H1 (cell line): ENCODE data around the gene ASB17. TPM values are rescaled to one million over a fixed set of nuclear protein-coding genes. Genes with fewer than 3 reads are reported as not detected.

Source experiments
- CTCF ChIA-PET: fragments of 300-600 bp; sonication (Branson Sonifier 250); formaldehyde crosslinking; loops from one replicate; lab custom pipeline; 2021; ENCODE audit not compliant: partially characterized antibody; lab: Charles Lee
- POLR2A ChIA-PET: fragments of 300-600 bp; sonication (Branson Sonifier 250); formaldehyde crosslinking; loops from one replicate; lab custom pipeline; 2021; ENCODE audit warnings: inconsistent platforms; ENCODE audit not compliant: partially characterized antibody; lab: Charles Lee
- DNase-seq, 2 experiments: peaks; one replicate each; pipeline versions ENCODE4 v3.0.0 to v3.0.0-alpha.2; 2010 to 2022; ENCODE audit warnings: low spot score in 2 of 2, low read depth in 1 of 2, mixed read lengths in 1 of 2
- FAIRE-seq: peaks from 2 replicates; lab custom pipeline; 2011; peaks lifted over from hg19 to GRCh38; lab: Jason Lieb, UNC
- H2AFZ ChIP-seq: 2 replicates; pipeline ENCODE4 v1.8.1; 2012; ENCODE audit warnings: low read length, inconsistent platforms
- H2AK5ac ChIP-seq: 2 replicates; pipeline ENCODE4 v1.6.1; 2013; ENCODE audit warnings: low read depth, low read length
- H2BK120ac ChIP-seq: replicated peaks from 2 replicates; pipeline ENCODE3; 2013; ENCODE audit warnings: low read depth, low read length, inconsistent platforms
- H2BK12ac ChIP-seq: 2 replicates; pipeline ENCODE4 v1.6.1; 2013; ENCODE audit warnings: low read depth, low read length
- H2BK15ac ChIP-seq: 2 replicates; pipeline ENCODE4 v1.6.1; 2013; ENCODE audit warnings: low read length
- H2BK20ac ChIP-seq: 2 replicates; pipeline ENCODE4 v1.6.1; 2013; ENCODE audit warnings: low read length
- H2BK5ac ChIP-seq: 2 replicates; pipeline ENCODE4 v1.6.1; 2013; ENCODE audit warnings: low read depth, low read length
- H3K14ac ChIP-seq: 2 replicates; pipeline ENCODE4 v1.6.1; 2013; ENCODE audit warnings: inconsistent platforms; ENCODE audit not compliant: insufficient read length
- H3K18ac ChIP-seq: 2 replicates; pipeline ENCODE4 v1.6.1; 2013; ENCODE audit warnings: low read length; ENCODE audit errors: extremely low read depth
- H3K23ac ChIP-seq: 2 replicates; pipeline ENCODE4 v1.6.1; 2013; ENCODE audit warnings: inconsistent platforms; ENCODE audit not compliant: insufficient read length
- H3K23me2 ChIP-seq: 2 replicates; pipeline ENCODE4 v1.6.1; 2013; ENCODE audit warnings: low read depth, low read length
- H3K27ac ChIP-seq: 2 replicates; pipeline ENCODE4 v1.6.1; 2011; ENCODE audit warnings: low read depth, low read length, inconsistent platforms
- H3K27me3 ChIP-seq, 4 experiments: replicated peaks in 1 of 4; 1 replicate in 1 of 4; 2 replicates in 3 of 4; pipeline versions ENCODE4 v1.6.1 to v1.8.1; 2011 to 2013; ENCODE audit warnings: low read length in 3 of 4, mild to moderate bottlenecking in 3 of 4, inconsistent platforms in 2 of 4, mixed read lengths in 2 of 4, moderate library complexity in 1 of 4; ENCODE audit not compliant: control insufficient read depth in 3 of 4, insufficient read depth in 3 of 4; ENCODE audit errors: extremely low read depth in 1 of 4
- H3K36me3 ChIP-seq, 4 experiments: 2 replicates each; pipeline versions ENCODE4 v1.6.1 to v1.8.1; 2011 to 2013; ENCODE audit warnings: mild to moderate bottlenecking in 4 of 4, low read length in 3 of 4, moderate library complexity in 2 of 4, control low read depth in 1 of 4, inconsistent platforms in 1 of 4; ENCODE audit not compliant: insufficient read depth in 4 of 4, control insufficient read depth in 2 of 4
- H3K4ac ChIP-seq: replicated peaks from 2 replicates; pipeline ENCODE3; 2013; ENCODE audit warnings: low read length, low read depth, mixed read lengths, inconsistent platforms; ENCODE audit not compliant: insufficient read length
- H3K4me1 ChIP-seq, 4 experiments: replicated peaks in 1 of 4; 1 replicate in 1 of 4; 2 replicates in 3 of 4; pipeline versions ENCODE4 v1.6.1 to v1.8.1; 2011 to 2013; ENCODE audit warnings: low read length in 3 of 4, inconsistent platforms in 2 of 4, mixed read lengths in 1 of 4; ENCODE audit not compliant: insufficient read depth in 4 of 4, control insufficient read depth in 3 of 4
- H3K4me2 ChIP-seq, 2 experiments: 2 replicates each; pipeline versions ENCODE4 v1.6.1 to v1.8.1; 2011 to 2013; ENCODE audit warnings: low read depth in 2 of 2, low read length in 2 of 2, control low read depth in 1 of 2, inconsistent platforms in 1 of 2, mild to moderate bottlenecking in 1 of 2; ENCODE audit not compliant: insufficient read depth in 1 of 2
- H3K4me3 ChIP-seq, 4 experiments: fragments of 200-600, 300-600 bp in 1 of 4; sonication (generic), shearing (Covaris generic), sonication (Bioruptor Twin) in 1 of 4; 2 replicates each; pipeline versions ENCODE4 v1.5.1 to v1.8.1; 2011 to 2016; ENCODE audit warnings: low read length in 4 of 4, low read depth in 3 of 4, control low read depth in 2 of 4, inconsistent platforms in 2 of 4, mild to moderate bottlenecking in 2 of 4, mixed read lengths in 1 of 4, moderate library complexity in 1 of 4; ENCODE audit not compliant: insufficient read depth in 2 of 4; ENCODE audit errors: extremely low read depth in 1 of 4
- H3K56ac ChIP-seq: replicated peaks from 2 replicates; pipeline ENCODE3; 2013; ENCODE audit warnings: low read depth, mild to moderate bottlenecking, mixed read lengths, low read length, inconsistent platforms; ENCODE audit not compliant: insufficient read length
- H3K79me1 ChIP-seq: 2 replicates; pipeline ENCODE4 v1.6.1; 2013; ENCODE audit warnings: low read depth, low read length, control low read depth
- H3K79me2 ChIP-seq, 2 experiments: 2 replicates each; pipeline versions ENCODE4 v1.6.1 to v1.8.1; 2012 to 2013; ENCODE audit warnings: low read length in 2 of 2, mild to moderate bottlenecking in 2 of 2, inconsistent platforms in 1 of 2; ENCODE audit not compliant: insufficient read depth in 2 of 2, control insufficient read depth in 1 of 2
- H3K9ac ChIP-seq, 4 experiments: replicated peaks in 1 of 4; 1 replicate in 1 of 4; 2 replicates in 3 of 4; pipeline versions ENCODE4 v1.6.1 to v1.8.1; 2011 to 2013; ENCODE audit warnings: low read depth in 3 of 4, low read length in 3 of 4, control low read depth in 2 of 4, mild to moderate bottlenecking in 2 of 4, moderate library complexity in 2 of 4, inconsistent platforms in 1 of 4; ENCODE audit errors: extremely low read depth in 1 of 4
- H3K9me3 ChIP-seq, 2 experiments: 2 replicates each; pipeline versions ENCODE4 v1.6.1 to v1.8.1; 2012 to 2013; ENCODE audit warnings: mild to moderate bottlenecking in 2 of 2, moderate library complexity in 2 of 2, control low read depth in 1 of 2, inconsistent platforms in 1 of 2, low read depth in 1 of 2, low read length in 1 of 2, mixed read lengths in 1 of 2; ENCODE audit not compliant: insufficient read depth in 2 of 2
- H4K20me1 ChIP-seq, 2 experiments: replicated peaks in 1 of 2; 2 replicates each; pipeline versions ENCODE3 to v1.8.1; 2011 to 2013; ENCODE audit warnings: inconsistent platforms in 2 of 2, low read length in 2 of 2, mild to moderate bottlenecking in 1 of 2; ENCODE audit not compliant: insufficient read depth in 2 of 2, control insufficient read depth in 1 of 2
- H4K5ac ChIP-seq: 2 replicates; pipeline ENCODE4 v1.6.1; 2013; ENCODE audit warnings: low read length, low read depth, mixed read lengths, inconsistent platforms; ENCODE audit not compliant: insufficient read length
- H4K8ac ChIP-seq: 2 replicates; pipeline ENCODE4 v1.8.0; 2013; ENCODE audit warnings: mild to moderate bottlenecking, moderate library complexity, low read length, inconsistent platforms; ENCODE audit not compliant: insufficient read depth; ENCODE audit errors: extremely low read depth
- H4K91ac ChIP-seq: replicated peaks from 2 replicates; pipeline ENCODE3; 2013; ENCODE audit warnings: low read length, mixed read lengths, inconsistent platforms; ENCODE audit not compliant: insufficient read length
- BACH1 ChIP-seq: IDR thresholded peaks from 2 replicates; pipeline ENCODE4 v1.6.1; 2012; ENCODE audit warnings: low read length, improper control_type of control experiment
- CBX8 ChIP-seq: fragments of 300-800, 300-1000 bp; sonication (generic); IDR thresholded peaks from 2 replicates; pipeline ENCODE4 v1.7.1; 2016; ENCODE audit warnings: low read depth, low read length, borderline replicate concordance
- CTCF ChIP-seq, 3 experiments: IDR thresholded peaks; 1 replicate in 2 of 3; 2 replicates in 1 of 3; pipeline versions ENCODE4 v1.5.1 to v1.6.1; 2011; ENCODE audit warnings: low read length in 3 of 3, mild to moderate bottlenecking in 3 of 3, inconsistent platforms in 2 of 3, low read depth in 1 of 3, moderate library complexity in 1 of 3; ENCODE audit not compliant: insufficient read depth in 1 of 3; ENCODE audit errors: control extremely low read depth in 1 of 3
- EGR1 ChIP-seq: IDR thresholded peaks from 2 replicates; pipeline ENCODE4 v1.6.1; 2011; ENCODE audit warnings: low read depth, low read length, borderline replicate concordance
- JUND ChIP-seq: IDR thresholded peaks from 2 replicates; pipeline ENCODE4 v1.6.1; 2011; ENCODE audit warnings: mild to moderate bottlenecking, improper control_type of control experiment, low read length
- KDM4A ChIP-seq: IDR thresholded peaks from one replicate; pipeline ENCODE4 v1.7.1; 2012; ENCODE audit warnings: low read depth, mild to moderate bottlenecking, moderate library complexity, low read length, inconsistent platforms; ENCODE audit not compliant: severe bottlenecking
- KDM5A ChIP-seq: fragments of 200-600 bp; IDR thresholded peaks from 2 replicates; pipeline ENCODE4 v1.7.1; 2012; ENCODE audit warnings: mild to moderate bottlenecking, low read length, inconsistent platforms, mixed read lengths
- RAD21 ChIP-seq, 2 experiments: IDR thresholded peaks in 1 of 2; conservative IDR thresholded peaks in 1 of 2; 2 replicates each; pipeline ENCODE4 v1.6.1; 2011; ENCODE audit warnings: low read depth in 2 of 2, low read length in 2 of 2, improper control_type of control experiment in 1 of 2, inconsistent platforms in 1 of 2, mild to moderate bottlenecking in 1 of 2, moderate library complexity in 1 of 2
- TAF1 ChIP-seq: IDR thresholded peaks from 2 replicates; pipeline ENCODE4 v1.6.1; 2011; ENCODE audit warnings: mild to moderate bottlenecking, low read depth, low read length
- WGBS, 2 experiments: shearing (Covaris generic) in 1 of 2; methylation state at CpG; one replicate each; pipeline versions ENCODE4 v1.1.6 to v1.1.7; 2013 to 2015; ENCODE audit warnings: low lambda C conversion rate in 2 of 2, mixed read lengths in 2 of 2, inconsistent platforms in 1 of 2, low coverage in 1 of 2, missing lambda C conversion rate in 1 of 2; ENCODE audit not compliant: insufficient replicate concordance in 2 of 2, insufficient coverage in 1 of 2, insufficient read length in 1 of 2; ENCODE audit errors: extremely low coverage in 1 of 2, missing lambda C conversion rate in 1 of 2; 5-methylcytosine and 5-hydroxymethylcytosine counted together
- polyA plus RNA-seq, 7 experiments: library from polyadenylated mRNA; depleted of rRNA in 3 of 7; stranded (reverse) in 5 of 7; unstranded in 2 of 7; fragments of >200 nt in 5 of 7; fragments of 200-250 nt in 2 of 7; gene quantifications; 1 replicate in 5 of 7; 2 replicates in 1 of 7; 4 replicates in 1 of 7; pipeline versions ENCODE4 v1.2.1 to v1.2.3, GENCODE V29; 2011 to 2013; ENCODE audit warnings: missing spikeins in 2 of 7, mixed read lengths in 2 of 7
- total RNA-seq: library from RNA; stranded (reverse); fragmentation: NEBNext Ultra II Directional; extraction: Animal tissue kit (Norgen Biotek cat#: 25700); gene quantifications from 2 replicates; pipeline ENCODE4 v1.2.1, GENCODE V29; 2021
- TF ChIP-seq, protein P1 (sequence below): IDR thresholded peaks from 2 replicates; pipeline ENCODE4 v1.6.1; 2011; ENCODE audit warnings: low read depth, mild to moderate bottlenecking, low read length; ENCODE audit not compliant: insufficient read depth
- TF ChIP-seq, protein P2 (sequence below): IDR thresholded peaks from 2 replicates; pipeline ENCODE4 v1.6.1; 2012; ENCODE audit warnings: inconsistent platforms

ASB17 gene
- total and polyA plus RNA-seq, 2 of the 8 experiments (the other 6 are each of a cell fraction or from before 2014, with no cell fraction given): not detected

- DNase-seq: no peak
- Histone ChIP-seq H2AK5ac (no peak overlapping the region), H2BK20ac (no peak overlapping the region), H3K14ac (no peak overlapping the region), H2BK12ac (no peak overlapping the region), H3K23me2 (no peaks in the 10 kb centered on the region), H4K5ac (no peak overlapping the region), H3K27ac (no peak overlapping the region), H3K23ac (no peak overlapping the region), H3K18ac (no peak overlapping the region), H3K4ac (no peak overlapping the region), H4K91ac (no peak overlapping the region), H3K56ac (no peak overlapping the region), H3K9me3 (no peaks in the 10 kb centered on the region), H3K4me2 (no peak overlapping the region), H2BK15ac (no peak overlapping the region), H2AFZ (no peak overlapping the region), H4K8ac (no peak overlapping the region), H3K36me3 (no peaks in the 10 kb centered on the region), H2BK120ac (no peak overlapping the region), H3K79me1 (no peaks in the 10 kb centered on the region), H4K20me1 (no peaks in the 10 kb centered on the region), H3K4me1 (no peaks in the 10 kb centered on the region), H3K4me3 (no peak overlapping the region), H3K9ac (no peak overlapping the region), H2BK5ac (no peak overlapping the region), H3K27me3 (no peaks in the 10 kb centered on the region), H3K79me2 (no peaks in the 10 kb centered on the region)
- no peak for FAIRE-seq
- ChIA-PET POLR2A (no interaction called here), CTCF (no interaction called here)
- 90% methylated on average over 1 of the region's 1 CpG; no CpG with 5 or more reads in 1 of the 2 experiments for WGBS, 2 experiments
- TF ChIP-seq KDM5A (no peak), KDM4A (no peak), CBX8 (no peak), RAD21 (IDR thresholded peaks at IDR 0.05 in 1 of 2, conservative IDR thresholded peaks at IDR 0.05 in 1 of 2; ENCODE audit: low read depth in 2 of 2, low read length in 2 of 2) (no peak), BACH1 (no peak), TAF1 (no peak), CTCF (IDR thresholded peaks at IDR 0.05; ENCODE audit: control extremely low read depth in 1 of 3, insufficient read depth in 1 of 3, low read depth in 1 of 3, low read length in 3 of 3) (no peak), EGR1 (no peak), JUND (no peak)
- TF ChIP-seq, protein P1, sequence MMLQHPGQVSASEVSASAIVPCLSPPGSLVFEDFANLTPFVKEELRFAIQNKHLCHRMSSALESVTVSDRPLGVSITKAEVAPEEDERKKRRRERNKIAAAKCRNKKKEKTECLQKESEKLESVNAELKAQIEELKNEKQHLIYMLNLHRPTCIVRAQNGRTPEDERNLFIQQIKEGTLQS: no peak
- TF ChIP-seq, protein P2, sequence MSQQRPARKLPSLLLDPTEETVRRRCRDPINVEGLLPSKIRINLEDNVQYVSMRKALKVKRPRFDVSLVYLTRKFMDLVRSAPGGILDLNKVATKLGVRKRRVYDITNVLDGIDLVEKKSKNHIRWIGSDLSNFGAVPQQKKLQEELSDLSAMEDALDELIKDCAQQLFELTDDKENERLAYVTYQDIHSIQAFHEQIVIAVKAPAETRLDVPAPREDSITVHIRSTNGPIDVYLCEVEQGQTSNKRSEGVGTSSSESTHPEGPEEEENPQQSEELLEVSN: no peak
Measured at GRCh38 chr1:75937034-75937433, 4.8 kb upstream of the ASB17 start.
